ENCODE measurements around the gene NAT8L. TPM values are rescaled to one million over a fixed set of nuclear protein-coding genes. Genes with fewer than 3 reads are reported as not detected.
A peak's percentile ranks its signal among the peaks of the same experiment; 100 is the strongest.
"Not testable (repeated sequence)": the region's sequence is repeated elsewhere in the genome, so short reads cannot be mapped to it uniquely, and the experiment has no call there.

Gene NAT8L
- polyA plus RNA-seq (ENCODE audit: insufficient read length), result 4.4 TPM

DNA sequence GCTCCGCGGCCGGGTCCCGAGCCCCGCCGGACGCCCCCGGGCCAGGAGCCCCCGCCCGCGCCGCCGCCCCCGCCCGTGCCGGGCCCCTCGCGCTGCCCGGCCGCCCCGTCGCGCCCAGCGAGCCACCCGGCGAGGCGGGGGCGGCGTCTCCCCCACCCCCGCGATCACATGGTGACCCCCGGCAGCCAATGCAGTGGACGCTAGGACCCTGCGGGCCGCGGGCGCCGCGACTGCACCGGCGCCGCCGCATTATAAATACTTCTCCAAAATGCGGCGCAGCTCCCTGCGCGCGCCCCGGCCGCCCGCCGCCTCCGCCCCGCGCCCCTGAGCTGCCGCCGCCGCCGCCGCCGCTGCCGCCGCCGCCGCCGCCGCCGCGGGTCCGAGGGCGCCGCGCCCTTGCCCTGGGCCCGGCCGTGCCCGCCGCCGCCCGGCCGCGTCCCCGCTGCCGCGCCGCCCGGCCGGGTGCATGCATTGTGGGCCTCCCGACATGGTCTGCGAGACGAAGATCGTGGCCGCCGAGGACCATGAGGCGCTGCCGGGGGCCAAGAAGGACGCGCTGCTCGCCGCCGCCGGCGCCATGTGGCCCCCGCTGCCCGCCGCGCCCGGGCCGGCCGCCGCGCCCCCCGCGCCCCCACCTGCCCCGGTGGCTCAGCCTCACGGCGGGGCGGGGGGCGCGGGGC is at the start of gene NAT8L:
TSS of gene NAT8L (plus strand) at position 282 of the 680 bp plus-strand sequence. CDS start at position 467, 185 bp downstream.
- DNase-seq, result peak; percentile 44

GRCh38 chr4:2009651-2010233 is 49.4 kb upstream of the NAT8L start:
- peak; percentile 20 for DNase-seq

GRCh38 chr4:2011583-2011982 is 47.5 kb upstream of the NAT8L start:
- DNase-seq, result no peak

DNA sequence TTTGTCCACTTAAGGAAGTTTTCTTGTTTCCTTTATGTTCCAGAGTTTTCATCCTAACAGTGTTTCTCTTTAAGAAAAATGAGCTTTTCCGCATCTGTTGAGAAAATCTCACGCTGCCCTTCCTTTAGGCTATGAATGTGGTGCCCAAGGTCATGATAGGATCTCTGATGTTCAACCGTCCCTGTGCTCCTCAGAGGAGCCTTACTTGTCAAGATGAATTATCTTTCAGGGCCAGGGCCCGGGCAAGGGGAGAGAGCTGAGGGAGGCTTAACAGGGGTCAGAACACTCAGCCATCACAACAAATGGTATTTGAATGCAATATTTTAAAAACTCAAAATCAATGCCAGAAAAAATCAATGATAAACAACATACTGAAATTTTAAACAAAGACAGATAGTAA is 44.1 kb upstream of the NAT8L start:
- DNase-seq, result no peak

DNA sequence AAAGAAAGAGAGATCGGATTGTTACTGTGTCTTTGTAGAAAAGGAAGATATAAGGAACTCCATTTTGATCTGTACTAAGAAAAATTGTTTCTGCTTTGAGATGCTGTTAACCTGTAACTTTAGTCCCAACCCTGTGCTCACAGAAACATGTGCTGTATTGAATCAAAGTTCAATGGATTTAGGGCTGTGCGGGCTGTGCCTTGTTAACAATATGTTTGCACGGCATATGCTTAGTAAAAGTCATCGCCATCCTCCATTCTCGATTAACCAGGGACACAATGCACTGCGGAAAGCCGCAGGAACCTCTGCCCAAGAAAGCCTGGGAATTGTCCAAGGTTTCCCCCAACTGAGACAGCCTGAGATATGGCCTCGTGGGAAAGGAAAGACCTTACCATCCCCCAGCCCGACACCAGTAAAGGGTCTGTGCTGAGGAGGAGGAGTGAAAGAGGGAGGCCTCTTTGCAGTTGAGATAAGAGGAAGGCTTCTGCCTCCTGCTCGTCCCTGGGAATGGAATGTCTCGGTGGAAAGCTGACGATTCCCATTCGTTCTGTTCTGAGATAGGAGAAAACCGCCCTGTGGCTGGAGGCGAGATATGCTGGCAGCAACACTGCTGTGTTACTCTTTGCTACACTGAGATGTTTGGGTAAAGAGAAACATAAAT is 37.6 kb upstream of the NAT8L start:
- DNase-seq, result not testable (repeated sequence)

- DNase-seq, result no peak
These were observed 34.4 kb upstream of the NAT8L start for GRCh38 chr4:2024683-2025082.

- DNase-seq, result no peak
These were observed 33.3 kb upstream of the NAT8L start for GRCh38 chr4:2025817-2026216.

- not testable (repeated sequence) for DNase-seq
These were observed 32.0 kb upstream of the NAT8L start for GRCh38 chr4:2027120-2027519.

DNA sequence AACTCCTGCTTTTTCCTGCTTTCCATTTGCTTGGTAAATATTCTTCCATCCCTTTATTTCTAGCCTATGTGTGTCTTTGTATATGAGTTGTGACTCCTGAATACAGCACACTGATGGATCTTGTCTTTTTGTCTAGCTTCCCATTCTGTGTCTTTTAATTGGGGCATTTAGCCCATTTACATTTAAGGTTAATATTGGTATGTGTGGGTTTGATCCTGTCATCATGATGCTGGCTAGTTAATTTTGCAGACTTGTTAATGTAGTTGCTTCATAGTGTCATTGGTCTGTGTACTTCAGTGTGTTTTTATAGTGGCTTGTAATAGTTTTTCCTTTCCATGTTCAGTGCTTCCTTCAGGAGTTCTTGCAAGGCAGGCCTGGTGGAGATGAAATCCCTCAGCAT is 28.0 kb upstream of the NAT8L start:
- DNase-seq, result not testable (repeated sequence)

DNA sequence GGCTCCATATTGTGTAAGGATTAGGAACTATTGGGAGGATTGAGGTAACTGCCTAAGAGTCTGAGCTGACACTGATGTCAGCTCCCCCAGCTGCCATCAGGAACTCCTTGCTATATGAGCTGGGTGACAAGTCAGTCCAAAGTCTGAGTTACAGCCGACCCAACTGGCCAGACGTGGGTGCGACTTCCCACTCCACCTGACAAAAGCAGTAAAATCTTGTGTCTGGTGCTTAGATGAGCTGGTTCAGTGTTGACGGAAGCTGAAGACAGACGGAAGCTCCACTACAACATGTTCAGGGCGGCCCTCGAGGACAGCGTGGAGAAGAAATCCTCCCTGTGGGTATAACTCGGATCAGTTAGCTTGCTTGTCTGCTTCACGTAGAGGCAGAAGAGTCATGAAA is 22.8 kb upstream of the NAT8L start:
- no peak for DNase-seq

- DNase-seq, result no peak
These were observed 22.3 kb upstream of the NAT8L start for GRCh38 chr4:2036866-2037265.

GRCh38 chr4:2040391-2041238 is 18.5 kb upstream of the NAT8L start:
- no peak for DNase-seq

- DNase-seq, result peak; percentile 79
These were observed 17.6 kb upstream of the NAT8L start for GRCh38 chr4:2041239-2042130.

- no peak for DNase-seq
These were observed 16.8 kb upstream of the NAT8L start for GRCh38 chr4:2042204-2042946.

GRCh38 chr4:2042947-2043395 is 16.2 kb upstream of the NAT8L start:
- no peak for DNase-seq

DNA sequence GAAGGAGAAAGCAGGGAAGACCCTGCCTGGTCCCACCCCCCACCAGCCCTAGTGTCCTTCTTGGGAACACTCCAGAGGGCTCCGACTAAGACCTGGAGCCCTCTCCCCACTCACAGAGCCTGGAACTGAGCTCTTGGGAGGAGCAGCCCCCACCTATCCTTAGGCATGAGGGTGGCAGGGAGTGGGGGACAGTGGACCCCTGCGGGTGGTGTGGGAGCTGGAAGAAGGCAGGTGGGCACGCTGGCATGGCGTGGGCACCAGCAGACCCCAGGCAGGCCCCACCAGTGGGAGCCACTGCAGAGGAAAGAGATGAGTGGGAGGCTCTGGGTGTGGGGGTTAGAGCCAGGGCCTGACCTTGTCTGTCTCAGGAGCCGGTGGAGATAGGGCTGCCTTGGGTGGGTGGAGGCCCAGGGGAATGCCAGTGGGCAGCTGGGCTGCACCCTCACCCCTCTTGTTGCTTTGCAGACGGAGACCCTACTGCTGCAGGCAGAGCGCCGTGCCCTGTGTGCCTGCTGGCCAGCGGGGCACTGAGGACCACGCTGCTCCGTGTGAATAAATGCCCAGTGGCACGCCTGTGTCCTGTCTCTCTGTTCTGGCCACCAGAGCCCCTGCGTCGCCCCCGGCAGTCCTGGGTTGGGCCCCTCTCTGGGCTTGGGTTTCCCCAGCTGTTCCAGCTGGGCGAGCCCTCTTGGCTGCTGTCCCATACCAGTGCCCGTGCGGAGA is 15.6 kb upstream of the NAT8L start:
- DNase-seq, result no peak

DNA sequence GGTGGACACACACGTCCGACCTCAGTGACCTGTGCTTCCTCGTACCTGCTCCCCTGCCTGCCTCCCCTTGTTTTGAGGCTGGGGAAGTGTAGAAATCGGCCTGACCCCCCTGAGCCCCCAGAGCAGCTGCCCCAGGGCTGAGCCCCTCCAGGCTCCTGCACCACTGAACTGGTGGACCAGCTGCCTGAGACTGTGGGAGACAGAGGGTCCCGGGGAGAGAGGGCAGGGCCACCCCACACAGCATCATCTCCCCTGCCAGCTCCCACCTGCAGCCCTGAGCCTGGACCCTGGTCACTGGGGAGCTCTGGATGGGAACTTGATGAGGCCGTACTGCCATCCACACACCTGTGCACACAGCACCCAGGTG is 15.0 kb upstream of the NAT8L start:
- no peak for DNase-seq

DNA sequence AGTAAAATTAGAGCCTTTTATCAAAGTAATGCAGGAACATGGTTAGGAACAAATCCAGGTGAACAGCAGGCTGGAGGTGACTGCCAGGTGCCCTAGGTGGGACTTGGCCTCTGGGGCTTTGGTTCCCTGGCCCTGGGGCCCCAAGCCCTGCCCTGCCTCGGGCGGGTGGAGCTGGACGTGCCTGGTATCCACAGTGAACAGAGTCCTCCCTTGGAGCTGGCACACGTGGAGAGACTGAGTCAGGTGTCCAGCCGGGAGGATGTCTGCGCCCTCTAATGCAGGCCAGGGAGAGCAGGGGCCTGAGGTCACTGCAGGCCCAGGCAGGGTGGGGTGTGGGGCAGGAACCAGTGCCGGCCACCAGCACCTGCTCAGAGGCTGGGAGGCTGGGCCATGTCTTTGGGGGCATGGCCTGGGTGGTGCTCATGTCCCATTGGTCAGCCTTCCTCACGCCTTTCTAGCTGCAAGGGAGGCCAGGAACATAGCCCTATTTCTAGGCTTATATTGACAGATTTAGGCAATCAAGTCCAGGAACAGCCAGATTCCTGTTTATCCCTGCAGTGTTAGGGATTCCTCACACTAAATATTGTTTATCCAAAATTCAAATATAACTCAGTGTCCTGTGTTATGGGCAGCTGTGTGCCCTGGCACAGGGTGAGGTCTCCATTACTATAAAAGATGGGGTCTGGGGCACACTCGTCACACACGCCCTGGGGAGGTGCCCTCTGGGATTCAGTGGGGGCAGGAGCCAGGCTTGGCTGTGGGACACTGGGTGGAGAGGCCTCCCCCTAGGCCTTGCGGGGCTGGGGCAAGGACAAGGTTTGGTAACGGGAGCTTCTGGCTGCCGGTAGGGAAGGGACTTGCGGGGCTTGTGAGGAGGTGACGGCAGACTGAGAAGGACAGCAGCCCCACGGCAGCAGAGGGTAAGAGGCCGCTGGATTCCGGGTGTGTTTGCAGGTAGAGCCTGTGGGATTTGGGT is 14.3 kb upstream of the NAT8L start:
- DNase-seq, result no peak

DNA sequence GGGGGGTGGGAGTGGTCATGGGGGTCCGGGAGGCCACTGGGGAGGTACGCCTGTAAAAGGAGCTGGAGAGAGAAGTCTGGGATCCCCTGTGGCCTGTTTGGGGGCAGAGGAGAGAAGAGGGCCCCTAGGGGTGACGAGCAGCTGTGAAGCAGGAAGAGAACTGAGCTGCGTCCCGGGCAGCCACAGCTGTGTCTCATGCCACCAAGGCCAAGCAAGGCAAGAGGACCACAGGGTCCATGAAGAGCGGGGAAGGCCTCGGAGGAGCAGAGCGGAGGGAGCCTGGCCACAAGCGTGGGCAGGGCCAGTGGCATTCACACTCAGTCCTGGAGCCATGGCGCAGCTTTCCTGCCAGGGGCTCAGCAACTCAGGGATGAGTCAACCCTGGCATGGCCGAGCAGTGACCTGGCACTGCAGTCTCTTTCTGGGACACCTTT is 13.6 kb upstream of the NAT8L start:
- no peak for DNase-seq

Measured in hindlimb muscle (tissue), 1 donor.